Mammary epithelial cell (primary cell): ENCODE measurements around the gene ABCD2.

Experiments
- EZH2 ChIP-seq: IDR thresholded peaks from 2 replicates; pipeline ENCODE4 v1.6.1; 2012; ENCODE audit warnings: low read length, inconsistent platforms, borderline replicate concordance
- TF ChIP-seq, protein P1 (sequence below), 2 donors: IDR thresholded peaks in 1 of 2; conservative IDR thresholded peaks in 1 of 2; 2 replicates each; pipeline ENCODE4 v1.5.1; 2011 to 2012; ENCODE audit warnings: inconsistent platforms in 2 of 2, low read length in 2 of 2, mild to moderate bottlenecking in 2 of 2, control low read depth in 1 of 2, low read depth in 1 of 2; ENCODE audit not compliant: insufficient read depth in 1 of 2; ENCODE audit errors: extremely low read depth in 1 of 2

DNA sequence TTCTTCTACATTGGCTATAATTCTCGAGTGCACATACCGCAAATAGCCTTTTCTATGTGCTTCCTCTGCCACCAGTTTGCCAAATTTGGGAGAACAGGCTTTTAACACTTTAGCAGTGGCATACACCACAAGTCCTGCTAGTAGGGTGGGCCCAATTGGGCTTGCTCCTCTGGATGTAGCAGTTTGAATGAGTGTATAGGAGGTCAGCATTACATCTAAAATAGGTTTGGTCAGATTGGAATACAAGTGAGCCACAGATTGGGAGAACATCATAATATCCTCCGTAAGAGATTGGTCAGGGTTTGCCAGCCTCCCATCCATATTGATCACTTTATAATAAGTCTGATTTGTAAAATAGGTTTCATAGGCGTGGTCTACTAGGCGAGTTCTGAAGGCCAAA lies 902 bp downstream of the ABCD2 start:
- TF ChIP-seq, protein P1, sequence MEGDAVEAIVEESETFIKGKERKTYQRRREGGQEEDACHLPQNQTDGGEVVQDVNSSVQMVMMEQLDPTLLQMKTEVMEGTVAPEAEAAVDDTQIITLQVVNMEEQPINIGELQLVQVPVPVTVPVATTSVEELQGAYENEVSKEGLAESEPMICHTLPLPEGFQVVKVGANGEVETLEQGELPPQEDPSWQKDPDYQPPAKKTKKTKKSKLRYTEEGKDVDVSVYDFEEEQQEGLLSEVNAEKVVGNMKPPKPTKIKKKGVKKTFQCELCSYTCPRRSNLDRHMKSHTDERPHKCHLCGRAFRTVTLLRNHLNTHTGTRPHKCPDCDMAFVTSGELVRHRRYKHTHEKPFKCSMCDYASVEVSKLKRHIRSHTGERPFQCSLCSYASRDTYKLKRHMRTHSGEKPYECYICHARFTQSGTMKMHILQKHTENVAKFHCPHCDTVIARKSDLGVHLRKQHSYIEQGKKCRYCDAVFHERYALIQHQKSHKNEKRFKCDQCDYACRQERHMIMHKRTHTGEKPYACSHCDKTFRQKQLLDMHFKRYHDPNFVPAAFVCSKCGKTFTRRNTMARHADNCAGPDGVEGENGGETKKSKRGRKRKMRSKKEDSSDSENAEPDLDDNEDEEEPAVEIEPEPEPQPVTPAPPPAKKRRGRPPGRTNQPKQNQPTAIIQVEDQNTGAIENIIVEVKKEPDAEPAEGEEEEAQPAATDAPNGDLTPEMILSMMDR (conservative IDR thresholded peaks at IDR 0.05 in 1 of 2, IDR thresholded peaks at IDR 0.05 in 1 of 2; ENCODE audit: extremely low read depth in 1 of 2, insufficient read depth in 1 of 2, low read depth in 1 of 2, low read length in 2 of 2) = no peak
- TF ChIP-seq EZH2 = no peak
